Astrocyte (in vitro differentiated cells and primary cell): ENCODE data around the gene HYKK.

Experiments
- EZH2 ChIP-seq: IDR thresholded peaks from 2 replicates; pipeline ENCODE4 v1.6.1; 2012; ENCODE audit warnings: mild to moderate bottlenecking, low read length, inconsistent platforms; ENCODE audit not compliant: insufficient read depth
- TF ChIP-seq, protein P1 (sequence below): IDR thresholded peaks from 2 replicates; pipeline ENCODE4 v1.5.1; 2011; ENCODE audit warnings: low read depth, mild to moderate bottlenecking, inconsistent platforms, low read length, moderate library complexity; ENCODE audit not compliant: insufficient read depth

DNA sequence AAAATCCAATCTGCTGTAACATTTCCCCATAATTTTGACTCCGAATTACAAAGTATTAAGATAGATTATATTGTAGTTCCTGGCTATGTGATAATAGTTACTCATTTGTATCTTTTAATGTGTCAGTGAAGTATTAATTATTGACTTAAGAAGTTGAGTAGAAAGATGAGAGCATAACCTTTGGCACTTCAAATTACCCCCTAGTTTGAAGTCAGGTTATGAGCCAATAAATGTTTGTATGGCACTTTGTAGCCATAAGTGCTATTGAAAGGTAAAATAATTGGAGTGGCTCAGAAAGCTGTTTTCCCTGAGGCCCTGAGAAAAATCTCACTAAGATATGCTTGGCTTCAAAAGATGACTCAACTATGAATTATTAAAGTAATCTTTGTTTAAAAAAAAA, 38.3 kb upstream of the HYKK start:
- TF ChIP-seq, protein P1, sequence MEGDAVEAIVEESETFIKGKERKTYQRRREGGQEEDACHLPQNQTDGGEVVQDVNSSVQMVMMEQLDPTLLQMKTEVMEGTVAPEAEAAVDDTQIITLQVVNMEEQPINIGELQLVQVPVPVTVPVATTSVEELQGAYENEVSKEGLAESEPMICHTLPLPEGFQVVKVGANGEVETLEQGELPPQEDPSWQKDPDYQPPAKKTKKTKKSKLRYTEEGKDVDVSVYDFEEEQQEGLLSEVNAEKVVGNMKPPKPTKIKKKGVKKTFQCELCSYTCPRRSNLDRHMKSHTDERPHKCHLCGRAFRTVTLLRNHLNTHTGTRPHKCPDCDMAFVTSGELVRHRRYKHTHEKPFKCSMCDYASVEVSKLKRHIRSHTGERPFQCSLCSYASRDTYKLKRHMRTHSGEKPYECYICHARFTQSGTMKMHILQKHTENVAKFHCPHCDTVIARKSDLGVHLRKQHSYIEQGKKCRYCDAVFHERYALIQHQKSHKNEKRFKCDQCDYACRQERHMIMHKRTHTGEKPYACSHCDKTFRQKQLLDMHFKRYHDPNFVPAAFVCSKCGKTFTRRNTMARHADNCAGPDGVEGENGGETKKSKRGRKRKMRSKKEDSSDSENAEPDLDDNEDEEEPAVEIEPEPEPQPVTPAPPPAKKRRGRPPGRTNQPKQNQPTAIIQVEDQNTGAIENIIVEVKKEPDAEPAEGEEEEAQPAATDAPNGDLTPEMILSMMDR, result no peak
- no peak for TF ChIP-seq EZH2
